IPS-18c (cell line): ENCODE results near the gene SPATA31A7.
"Not testable (repeated sequence)": the region's sequence is repeated elsewhere in the genome, so short reads cannot be mapped to it uniquely, and the experiment has no call there.

ENCODE experiments used
- H3K4me3 ChIP-seq: 2 replicates; pipeline ENCODE4 v1.7.0; 2013; ENCODE audit warnings: low read depth, mild to moderate bottlenecking, low read length, moderate library complexity; ENCODE audit not compliant: insufficient read depth
- H3K9me3 ChIP-seq: one replicate; pipeline ENCODE4 v1.6.1; 2013; ENCODE audit warnings: mild to moderate bottlenecking, low read length, moderate library complexity; ENCODE audit not compliant: control insufficient read depth, insufficient read depth

SPATA31A7 gene

GRCh38 chr9:61189736-61190135 lies at the start of gene SPATA31A7:
TSS of gene SPATA31A7 (plus strand) at chr9:61190036. CDS start at chr9:61190065, 29 bp downstream.
- H3K9me3 ChIP-seq, H3K4me3 ChIP-seq: not testable (repeated sequence)

- not testable (repeated sequence) for H3K4me3 ChIP-seq, H3K9me3 ChIP-seq
Measured at GRCh38 chr9:61226438-61226837, 36.6 kb downstream of the SPATA31A7 start.
